Ovary (tissue), 3 donors: ENCODE measurements around the gene ITGB2.

Source experiments
- EP300 ChIP-seq: sonication (generic); formaldehyde crosslinking; IDR thresholded peaks from one replicate; pipeline ENCODE4 v1.6.1; 2017; ENCODE audit warnings: antibody characterized with exemption
- POLR2A ChIP-seq: fragments of 450-650 bp; IDR thresholded peaks from one replicate; pipeline ENCODE4 v1.6.1; 2017; ENCODE audit warnings: antibody characterized with exemption, mild to moderate bottlenecking, moderate library complexity
- TF ChIP-seq, protein P1 (sequence below), 3 donors: fragments of 450-650 bp in 2 of 3; fragments of 200-600 bp in 1 of 3; IDR thresholded peaks; one replicate each; pipeline versions ENCODE4 v1.5.1 to v1.8.0; 2016 to 2022; ENCODE audit warnings: antibody characterized with exemption in 3 of 3, mild to moderate bottlenecking in 1 of 3
- donor health status: DM: no; HTN: no; CAD: no.

DNA sequence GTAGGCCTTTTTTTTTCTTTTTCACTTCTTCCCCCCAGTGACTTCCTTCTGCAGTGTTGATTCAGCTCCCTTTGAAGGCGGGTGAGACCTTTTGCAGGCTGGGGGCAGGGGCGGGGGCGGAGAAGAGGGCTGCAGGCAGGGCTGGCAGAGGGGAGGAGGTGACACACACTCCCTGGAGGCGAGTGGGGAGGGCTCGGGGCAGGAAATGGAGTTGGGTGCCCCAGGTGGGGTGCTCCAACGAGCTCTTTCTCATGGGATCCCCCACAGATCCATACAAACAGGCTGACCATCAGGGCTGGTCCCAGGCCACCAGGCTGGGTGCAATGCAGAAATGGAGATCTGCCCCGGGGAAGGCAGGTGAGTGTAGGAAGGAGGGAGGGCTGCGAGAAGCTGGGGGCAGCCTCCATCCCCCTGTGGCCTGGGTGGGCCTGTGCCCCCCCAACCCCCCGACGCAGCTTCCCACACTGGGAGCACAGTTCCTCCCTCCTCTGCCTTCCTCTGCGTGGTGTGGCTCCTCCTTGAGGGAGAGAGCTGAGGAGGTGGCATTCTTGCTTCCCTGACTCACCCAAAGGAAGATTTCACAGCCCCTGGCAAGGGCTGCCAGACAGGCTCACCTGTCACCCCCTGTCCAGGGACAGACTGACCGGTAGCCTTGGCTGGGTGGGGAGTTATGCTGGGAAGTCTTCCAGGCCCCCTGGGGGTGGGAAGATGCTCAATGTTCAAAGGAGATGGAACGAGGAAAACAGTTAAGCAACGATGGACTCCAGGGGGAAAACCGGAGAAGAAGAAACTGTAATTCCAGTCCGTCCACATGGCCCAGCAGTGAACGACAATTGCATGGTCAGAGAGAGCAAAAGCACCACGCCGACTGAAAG lies 7.1 kb upstream of the ITGB2 start:
- TF ChIP-seq POLR2A (no peak), EP300 (no peak)
- TF ChIP-seq, protein P1, sequence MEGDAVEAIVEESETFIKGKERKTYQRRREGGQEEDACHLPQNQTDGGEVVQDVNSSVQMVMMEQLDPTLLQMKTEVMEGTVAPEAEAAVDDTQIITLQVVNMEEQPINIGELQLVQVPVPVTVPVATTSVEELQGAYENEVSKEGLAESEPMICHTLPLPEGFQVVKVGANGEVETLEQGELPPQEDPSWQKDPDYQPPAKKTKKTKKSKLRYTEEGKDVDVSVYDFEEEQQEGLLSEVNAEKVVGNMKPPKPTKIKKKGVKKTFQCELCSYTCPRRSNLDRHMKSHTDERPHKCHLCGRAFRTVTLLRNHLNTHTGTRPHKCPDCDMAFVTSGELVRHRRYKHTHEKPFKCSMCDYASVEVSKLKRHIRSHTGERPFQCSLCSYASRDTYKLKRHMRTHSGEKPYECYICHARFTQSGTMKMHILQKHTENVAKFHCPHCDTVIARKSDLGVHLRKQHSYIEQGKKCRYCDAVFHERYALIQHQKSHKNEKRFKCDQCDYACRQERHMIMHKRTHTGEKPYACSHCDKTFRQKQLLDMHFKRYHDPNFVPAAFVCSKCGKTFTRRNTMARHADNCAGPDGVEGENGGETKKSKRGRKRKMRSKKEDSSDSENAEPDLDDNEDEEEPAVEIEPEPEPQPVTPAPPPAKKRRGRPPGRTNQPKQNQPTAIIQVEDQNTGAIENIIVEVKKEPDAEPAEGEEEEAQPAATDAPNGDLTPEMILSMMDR (IDR thresholded peaks at IDR 0.05), result no peak
